Measurements from ENCODE around the gene CPXM1.

CPXM1 gene

GRCh38 chr20:2747676-2748235 is 52.7 kb downstream of the CPXM1 start:
- no peak for DNase-seq

GRCh38 chr20:2746636-2747265 is 53.7 kb downstream of the CPXM1 start:
- DNase-seq = no peak

- no peak for DNase-seq
Observed at GRCh38 chr20:2745936-2746635, 54.3 kb downstream of the CPXM1 start.

GRCh38 chr20:2745060-2745910 is 55.1 kb downstream of the CPXM1 start:
- no peak for DNase-seq

Measured in cerebellar nuclear complex (tissue), 1 donor.